HUES64 (cell line): ENCODE data around the gene SUPT5H. TPM values are rescaled to one million over a fixed set of nuclear protein-coding genes. Genes with fewer than 3 reads are reported as not detected.

Experiments used
- H3K27ac ChIP-seq: 2 replicates; pipeline ENCODE4 v1.7.0; 2013; ENCODE audit warnings: low read depth, low read length, inconsistent platforms
- H3K27me3 ChIP-seq: 2 replicates; pipeline ENCODE4 v1.6.1; 2013; ENCODE audit warnings: mild to moderate bottlenecking, low read length; ENCODE audit not compliant: insufficient read depth
- H3K36me3 ChIP-seq: 2 replicates; pipeline ENCODE4 v1.6.1; 2013; ENCODE audit warnings: mild to moderate bottlenecking, low read length; ENCODE audit not compliant: insufficient read depth
- H3K4me1 ChIP-seq: 2 replicates; pipeline ENCODE4 v1.6.1; 2013; ENCODE audit warnings: mild to moderate bottlenecking, low read length, moderate library complexity; ENCODE audit not compliant: insufficient read depth
- H3K4me3 ChIP-seq: 2 replicates; pipeline ENCODE4 v1.5.1; 2013; ENCODE audit warnings: mild to moderate bottlenecking, low read length, moderate library complexity
- H3K9ac ChIP-seq: 2 replicates; pipeline ENCODE4 v1.6.1; 2013; ENCODE audit warnings: mild to moderate bottlenecking, low read depth, low read length
- H3K9me3 ChIP-seq: 2 replicates; pipeline ENCODE4 v1.6.1; 2013; ENCODE audit warnings: low read depth, low read length; ENCODE audit not compliant: insufficient read depth
- WGBS: fragments of 150-250, 120-280 bp; methylation state at CpG from one replicate; pipeline ENCODE4 v1.1.7; 2013; ENCODE audit warnings: missing lambda C conversion rate; 5-methylcytosine and 5-hydroxymethylcytosine counted together
- polyA plus RNA-seq, 2 experiments: library from polyadenylated mRNA; stranded (reverse); fragments of 50-300 nt; gene quantifications; one replicate each; pipeline ENCODE4 v1.2.3, GENCODE V29; 2013

Gene SUPT5H
- polyA plus RNA-seq (2013, experiment 1 of 2): 88.8 TPM
- 72.1 TPM for polyA plus RNA-seq (2013, experiment 2 of 2)

DNA sequence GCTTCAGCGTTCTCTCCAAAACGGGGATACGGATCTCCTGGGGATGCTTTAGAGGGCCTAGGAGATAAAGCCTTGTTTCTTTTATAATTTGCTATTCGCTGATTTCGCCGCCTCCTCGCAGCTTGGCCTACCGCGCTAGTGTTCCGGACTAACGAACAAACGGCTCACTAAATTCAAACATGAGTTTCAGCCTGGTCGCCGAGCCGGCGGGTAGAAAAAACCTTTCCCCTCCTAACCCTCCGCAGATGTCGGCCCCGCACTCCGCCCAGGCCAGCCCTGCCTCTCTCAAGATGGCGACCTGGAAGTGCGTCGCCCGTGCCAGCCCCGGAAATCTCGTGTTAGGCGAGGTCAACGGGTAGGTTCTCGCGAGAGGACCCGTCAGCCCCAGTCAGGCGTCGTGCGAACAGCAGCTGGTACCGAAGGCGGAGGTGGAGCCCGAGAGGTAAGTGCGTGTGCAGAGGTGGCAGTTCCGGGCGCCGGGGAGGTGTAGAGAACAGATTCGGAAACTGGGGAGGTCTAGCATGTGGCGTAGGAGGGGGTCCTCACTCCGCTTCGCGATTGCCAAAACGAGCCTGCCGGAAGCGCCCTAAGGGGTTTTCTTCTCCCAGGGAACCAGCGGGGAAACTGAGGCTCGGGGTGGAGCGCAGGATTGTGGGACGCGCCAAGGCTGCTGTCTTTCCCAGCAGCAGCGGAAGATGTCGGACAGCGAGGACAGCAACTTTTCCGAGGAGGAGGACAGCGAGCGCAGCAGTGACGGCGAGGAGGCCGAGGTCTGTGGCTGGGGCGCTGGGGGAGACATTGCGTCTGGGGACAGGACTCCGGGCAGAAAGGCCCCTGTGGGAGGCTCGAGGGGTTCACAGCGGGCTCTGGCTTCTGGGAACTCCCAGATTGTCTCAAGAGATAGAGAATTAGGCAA lies at the start of gene SUPT5H:
SUPT5H (plus strand) TSS at position 387 of the 916 bp plus-strand sequence; CDS start at position 696, 309 bp downstream.
- H3K27me3 ChIP-seq: no peaks in the 10 kb centered on the region
- no peaks in the 10 kb centered on the region for H3K9me3 ChIP-seq
- peaks cover 17% of the 10 kb centered on the region for H3K36me3 ChIP-seq
- peak within 1 kb of the TSS; percentile 94 for H3K4me3 ChIP-seq
- peak within 1 kb of the TSS; percentile 92 for H3K27ac ChIP-seq
- peak within 1 kb of the TSS; percentile 96 for H3K9ac ChIP-seq
- no peaks in the 10 kb centered on the region for H3K4me1 ChIP-seq
- WGBS: under 1% methylated on average over 68 of the region's 68 CpGs

DNA sequence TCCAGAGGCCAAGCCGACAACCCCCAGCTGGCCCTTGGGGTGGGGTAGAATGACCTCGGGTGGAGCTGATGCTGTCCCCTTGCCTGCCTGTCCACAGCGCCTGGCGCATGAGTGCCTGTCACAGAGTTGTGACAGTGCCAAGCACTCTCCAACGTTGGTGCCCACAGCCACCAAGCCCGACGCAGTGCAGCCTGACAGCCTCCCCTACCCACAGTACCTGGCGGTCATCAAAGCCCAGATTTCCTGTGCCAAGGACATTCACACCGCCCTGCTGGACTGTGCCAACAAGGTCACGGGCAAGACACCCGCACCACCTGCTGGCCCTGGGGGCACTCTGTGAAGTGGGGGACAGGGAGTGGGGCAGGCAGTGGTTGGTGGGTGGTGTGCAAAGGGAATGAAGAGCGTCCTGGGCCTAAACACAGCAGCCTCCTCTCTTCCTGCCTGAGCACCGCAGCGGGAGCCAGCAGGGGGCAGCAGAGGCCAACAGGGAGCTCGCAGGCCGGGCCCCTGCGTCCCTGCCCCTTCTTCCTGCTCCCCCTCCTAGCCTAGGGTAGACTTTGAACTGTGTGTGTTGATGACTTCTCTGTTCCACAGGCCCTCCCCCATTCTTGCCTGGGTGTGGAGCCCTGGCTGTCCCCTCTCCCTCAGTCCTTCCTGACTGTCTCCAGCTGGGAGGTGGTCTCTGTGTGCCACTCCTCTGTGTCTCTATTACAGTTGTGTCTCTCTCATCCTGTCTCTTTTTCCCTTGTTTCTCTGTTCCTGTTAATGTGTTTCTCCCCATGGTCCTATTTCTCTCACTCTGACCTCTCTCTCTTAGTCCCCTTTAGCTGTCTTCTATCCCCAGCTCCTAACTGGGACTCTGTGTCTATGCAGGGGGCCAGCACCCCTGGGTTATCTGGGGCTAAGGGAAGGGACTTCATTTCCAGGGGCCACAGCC lies 47.8 kb upstream of the SUPT5H start:
- Histone ChIP-seq H3K36me3 (peaks cover 21% of the 10 kb centered on the region), H3K27me3 (no peaks in the 10 kb centered on the region), H3K4me1 (peaks cover 14% of the 10 kb centered on the region; the same call in 1 of the 2 replicates), H3K9ac (no peak overlapping the region), H3K9me3 (no peaks in the 10 kb centered on the region), H3K27ac (peak overlapping the region; percentile 59), H3K4me3 (no peak overlapping the region)
- 48% methylated on average over 17 of the region's 17 CpGs for WGBS

DNA sequence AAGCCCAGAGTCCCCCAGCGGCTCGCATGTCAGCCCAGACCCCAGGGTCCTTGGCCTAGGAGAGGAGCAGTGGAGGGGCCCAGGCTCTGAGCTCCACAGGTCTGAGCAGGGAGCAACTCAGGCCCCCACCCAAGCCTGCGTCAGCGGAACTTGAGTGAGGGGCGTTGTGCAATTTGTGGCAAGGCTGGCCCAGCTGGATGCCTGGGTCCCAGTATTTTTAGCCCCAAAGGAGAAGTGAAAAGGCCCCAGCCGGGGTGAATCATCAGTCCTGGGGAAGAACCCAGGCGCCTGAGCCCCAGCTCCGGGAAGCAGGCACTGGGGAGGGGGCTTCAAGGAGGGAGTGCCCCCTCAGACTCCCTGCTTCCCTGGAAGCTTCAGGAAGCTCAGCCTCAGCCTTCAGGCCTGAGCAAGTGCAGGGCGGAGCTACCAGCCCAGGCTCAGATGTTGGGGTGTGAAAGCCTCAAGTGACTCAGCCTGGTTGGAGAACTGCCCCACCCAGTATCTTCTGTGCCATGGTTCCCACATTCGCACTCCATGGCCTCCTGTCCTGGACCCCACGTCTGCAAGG lies 47.0 kb upstream of the SUPT5H start:
- WGBS: 87% methylated on average over 11 of the region's 11 CpGs
- Histone ChIP-seq H3K36me3 (peaks cover 20% of the 10 kb centered on the region), H3K27me3 (no peaks in the 10 kb centered on the region), H3K4me3 (no peak overlapping the region), H3K9ac (no peak overlapping the region), H3K9me3 (no peaks in the 10 kb centered on the region), H3K4me1 (peaks cover 14% of the 10 kb centered on the region; the same call in 1 of the 2 replicates), H3K27ac (peak overlapping the region; percentile 59)

DNA sequence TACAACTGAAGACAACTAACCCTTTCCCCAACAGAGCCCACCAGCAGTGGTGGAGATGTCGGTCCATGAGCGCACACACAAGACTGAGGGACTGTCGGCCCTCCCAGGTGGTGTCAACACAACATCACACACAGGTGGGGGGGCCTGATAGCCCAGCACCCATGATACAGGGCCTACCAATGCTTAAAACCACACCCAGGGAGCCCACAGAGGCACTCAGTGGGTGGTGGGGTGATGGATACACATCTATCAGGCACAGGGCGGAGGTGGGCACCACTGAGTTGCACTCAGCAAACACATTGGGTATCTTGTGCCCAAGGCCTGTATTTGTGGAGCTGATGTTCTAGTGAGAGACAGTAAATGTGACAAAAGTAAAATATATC lies 45.7 kb upstream of the SUPT5H start:
- Histone ChIP-seq H3K36me3 (peaks cover 11% of the 10 kb centered on the region), H3K4me1 (peaks cover 14% of the 10 kb centered on the region), H3K27me3 (no peaks in the 10 kb centered on the region), H3K27ac (no peak overlapping the region), H3K4me3 (no peak overlapping the region), H3K9ac (no peak overlapping the region), H3K9me3 (no peaks in the 10 kb centered on the region)
- 93% methylated on average over 4 of the region's 4 CpGs for WGBS

DNA sequence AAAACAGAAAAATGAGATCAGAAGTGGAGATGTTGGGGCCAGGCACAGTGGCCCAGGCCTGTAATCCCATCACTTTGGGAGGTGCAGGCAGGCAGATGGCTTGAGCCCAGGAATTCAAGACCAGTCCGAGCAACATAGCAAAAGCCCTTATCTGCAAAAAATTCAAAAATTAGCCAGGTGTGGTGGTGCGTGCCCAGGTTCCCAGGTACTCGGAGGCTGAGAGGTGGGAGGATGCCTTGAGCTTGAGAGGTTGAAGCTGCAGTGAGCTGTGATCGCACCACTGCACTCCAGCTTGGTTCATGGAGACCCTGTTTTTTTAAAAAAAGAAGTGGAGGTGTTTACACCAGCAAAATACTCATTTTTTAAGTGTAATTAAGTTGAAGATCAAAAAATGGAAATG lies 45.3 kb upstream of the SUPT5H start:
- Histone ChIP-seq H3K4me1 (peaks cover 16% of the 10 kb centered on the region), H3K9me3 (no peaks in the 10 kb centered on the region), H3K27me3 (no peaks in the 10 kb centered on the region), H3K36me3 (peaks cover 9% of the 10 kb centered on the region), H3K9ac (no peak overlapping the region), H3K27ac (no peak overlapping the region), H3K4me3 (no peak overlapping the region)
- WGBS: 95% methylated on average over 4 of the region's 4 CpGs

DNA sequence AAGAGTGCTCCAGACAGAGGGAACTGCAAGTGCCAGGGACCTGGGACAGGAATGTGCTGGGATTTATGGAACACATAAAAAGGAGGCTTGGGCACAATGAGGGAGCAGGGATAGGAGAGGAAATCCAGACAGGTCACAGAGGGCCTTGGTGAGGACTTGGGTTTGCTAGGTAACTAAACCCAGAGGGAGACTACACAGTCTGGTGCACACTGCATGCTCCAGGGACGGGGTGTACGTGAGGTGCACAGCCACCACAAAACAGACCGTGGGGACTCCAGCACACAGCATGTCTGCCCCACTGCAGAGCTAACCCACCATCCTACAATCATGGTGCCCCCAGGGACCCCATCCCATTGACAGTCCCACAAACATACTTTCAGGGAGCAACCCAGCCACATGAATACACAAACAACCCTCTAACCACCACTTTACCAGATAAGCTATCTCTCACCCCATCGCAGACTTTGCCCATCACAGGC lies 44.3 kb upstream of the SUPT5H start:
- Histone ChIP-seq H3K9me3 (no peaks in the 10 kb centered on the region), H3K9ac (no peak overlapping the region), H3K4me1 (peaks cover 23% of the 10 kb centered on the region), H3K36me3 (0 out of 2 replicates have a peak, but pooled peaks cover 5% of the 10 kb centered on the region), H3K27me3 (no peaks in the 10 kb centered on the region), H3K4me3 (no peak overlapping the region), H3K27ac (peak overlapping the region; percentile 98; the same call in 1 of the 2 replicates)
- WGBS: 90% methylated on average over 4 of the region's 4 CpGs

DNA sequence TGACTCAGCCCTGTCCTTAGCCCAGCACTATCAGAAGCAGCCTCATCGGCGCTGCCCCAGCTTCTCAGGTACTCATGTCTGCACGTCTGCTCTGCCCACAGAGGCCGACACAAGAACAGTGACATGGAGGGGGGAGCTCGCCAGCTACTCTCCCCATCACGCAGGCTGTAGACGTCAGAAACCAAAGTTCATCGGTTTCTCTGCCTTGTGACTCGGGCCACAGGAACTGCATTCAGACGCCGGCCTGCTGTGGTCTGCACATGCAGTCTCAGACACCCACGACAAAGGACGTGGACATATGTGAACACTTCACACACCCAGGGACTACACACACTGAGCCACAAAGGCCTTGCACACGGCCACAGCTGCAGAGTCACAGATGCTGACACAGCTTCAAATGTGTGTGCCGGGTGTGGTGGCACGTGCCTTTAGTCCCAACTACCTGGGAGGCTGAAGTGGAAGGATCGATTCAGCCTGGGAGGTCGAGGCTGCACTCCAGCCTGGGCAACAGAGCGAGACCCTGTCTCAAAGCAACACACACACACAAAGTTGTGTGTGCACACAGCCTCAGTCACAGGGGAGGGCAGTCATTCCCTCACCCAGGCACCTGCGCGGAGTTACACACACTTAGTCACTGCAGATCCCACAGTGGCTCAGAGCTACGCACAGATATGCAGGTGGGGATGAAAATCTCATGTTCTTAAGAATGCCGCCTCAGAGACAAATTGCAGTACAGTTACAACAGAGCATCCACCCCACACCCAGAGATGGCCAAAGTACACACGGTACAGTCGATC lies 43.6 kb upstream of the SUPT5H start:
- H3K27me3 ChIP-seq: no peaks in the 10 kb centered on the region
- no peaks in the 10 kb centered on the region for H3K9me3 ChIP-seq
- H3K4me3 ChIP-seq: peak overlapping the region; percentile 67
- peaks cover 25% of the 10 kb centered on the region for H3K4me1 ChIP-seq
- WGBS: 77% methylated on average over 25 of the region's 25 CpGs
- H3K36me3 ChIP-seq: 0 out of 2 replicates have a peak, but pooled peaks cover 5% of the 10 kb centered on the region
- H3K27ac ChIP-seq: peak overlapping the region; percentile 98
- H3K9ac ChIP-seq: peak overlapping the region; percentile 82

DNA sequence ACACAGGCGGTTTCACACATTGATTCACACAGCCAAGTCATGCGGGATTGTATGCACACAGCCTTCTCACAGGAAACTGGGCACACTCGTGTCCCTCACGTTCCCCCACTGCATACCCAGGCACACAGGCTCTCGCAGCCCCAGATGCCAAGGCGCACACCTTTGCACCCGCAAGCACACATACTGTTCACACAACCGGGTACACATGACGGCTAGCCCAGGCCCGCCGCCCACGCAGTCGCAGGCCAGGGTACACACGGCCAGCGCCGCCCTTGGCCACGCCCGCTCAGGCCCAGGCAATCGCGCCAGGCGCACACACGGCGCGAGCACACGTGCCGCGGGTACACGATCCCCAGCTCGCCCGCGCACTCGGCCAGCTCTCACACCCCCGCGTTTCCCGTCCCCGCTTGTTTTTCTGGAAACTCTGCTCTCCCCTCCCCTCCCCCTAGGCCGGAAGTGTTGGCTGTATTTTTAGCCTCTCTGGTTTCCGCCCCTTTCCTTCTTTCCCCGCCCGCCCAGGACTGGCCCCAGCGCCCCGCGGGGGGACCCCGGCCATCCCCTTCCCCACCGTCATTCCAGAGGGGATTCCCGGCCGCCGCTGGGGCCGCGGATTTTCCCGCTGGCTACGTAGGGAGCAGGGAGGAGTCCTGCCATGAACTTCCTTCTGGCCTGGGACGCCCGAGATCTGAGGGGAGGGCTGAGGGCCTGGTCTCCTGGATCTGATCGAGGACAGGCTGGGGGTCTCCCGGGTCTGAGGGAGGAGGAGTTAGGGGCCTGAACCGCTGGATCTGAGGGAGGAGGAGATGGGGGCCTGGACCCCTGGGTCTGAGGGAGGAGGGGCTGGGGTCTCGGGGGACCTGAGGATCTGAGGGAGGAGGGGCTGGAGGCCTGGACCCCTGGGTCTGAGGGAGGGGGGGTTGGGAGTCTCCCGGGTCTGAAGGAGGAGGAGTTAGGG lies 42.8 kb upstream of the SUPT5H start:
- H3K36me3 ChIP-seq: 0 out of 2 replicates have a peak, but pooled peaks cover 2% of the 10 kb centered on the region
- H3K4me1 ChIP-seq: peaks cover 25% of the 10 kb centered on the region
- H3K27me3 ChIP-seq: no peaks in the 10 kb centered on the region
- peak overlapping the region; percentile 67 for H3K4me3 ChIP-seq
- no peaks in the 10 kb centered on the region for H3K9me3 ChIP-seq
- peak overlapping the region; percentile 98 for H3K27ac ChIP-seq
- peak overlapping the region; percentile 82 for H3K9ac ChIP-seq
- WGBS: 5% methylated on average over 59 of the region's 59 CpGs
